GM21360 (cell line): Measurements from ENCODE around the gene GPR146.

ENCODE experiments used
- ATAC-seq: cut with Tn5 transposase; IDR thresholded peaks from one replicate; pipeline ENCODE4 v1.9.1; 2021; ENCODE audit warnings: mild to moderate bottlenecking, moderate library complexity; ENCODE audit not compliant: unreplicated experiment

GPR146 gene

GRCh38 chr7:1103789-1104515, 59.6 kb downstream of the GPR146 start:
- ATAC-seq: no peak

GRCh38 chr7:1104516-1105179, 60.3 kb downstream of the GPR146 start:
- ATAC-seq: no peak

- ATAC-seq: peak; percentile 65
These were observed 60.8 kb downstream of the GPR146 start for GRCh38 chr7:1105189-1105588.

GRCh38 chr7:1106063-1106792, 61.9 kb downstream of the GPR146 start:
- ATAC-seq: no peak

GRCh38 chr7:1106793-1107421, 62.6 kb downstream of the GPR146 start:
- no peak for ATAC-seq

GRCh38 chr7:1108264-1108920, 64.0 kb downstream of the GPR146 start:
- ATAC-seq: no peak
